Memory B cell (primary cell): ENCODE results near the gene NTRK1.

Source experiments
- ATAC-seq: fragments of 150-1000 bp; cut with Tn5 transposase; 2 replicates; pipeline ENCODE4 v1.10.0; 2021; ENCODE audit warnings: low read depth, mild to moderate bottlenecking, moderate library complexity
- DNase-seq, 2 donors: peaks; one replicate each; pipeline ENCODE4 v3.0.0; 2022; ENCODE audit warnings: low spot score in 2 of 2
- H3K27ac Mint-ChIP-seq: one replicate; pipeline ENCODE4 v1.8.0; 2022; ENCODE audit warnings: mild to moderate bottlenecking, moderate library complexity, mixed read lengths
- H3K27me3 Mint-ChIP-seq: one replicate; pipeline ENCODE4 v1.8.0; 2022; ENCODE audit warnings: mixed read lengths
- H3K36me3 Mint-ChIP-seq: one replicate; pipeline ENCODE4 v1.8.0; 2022; ENCODE audit warnings: mild to moderate bottlenecking, mixed read lengths
- H3K4me1 Mint-ChIP-seq: one replicate; pipeline ENCODE4 v1.8.0; 2022; ENCODE audit warnings: mixed read lengths
- H3K4me3 Mint-ChIP-seq: one replicate; pipeline ENCODE4 v1.8.0; 2022; ENCODE audit warnings: mild to moderate bottlenecking, moderate library complexity, mixed read lengths
- H3K9me3 Mint-ChIP-seq: one replicate; pipeline ENCODE4 v1.8.0; 2022; ENCODE audit warnings: mixed read lengths

Gene NTRK1

GRCh38 chr1:156826630-156827029 is 34.0 kb upstream of the NTRK1 start:
- Mint-ChIP-seq H3K4me1 (no peaks in the 10 kb centered on the region), H3K27ac (no peak overlapping the region), H3K36me3 (no peaks in the 10 kb centered on the region), H3K4me3 (no peak overlapping the region), H3K27me3 (peaks cover 13% of the 10 kb centered on the region), H3K9me3 (no peaks in the 10 kb centered on the region)
- DNase-seq = no peak
- ATAC-seq = no peak

- ATAC-seq (no peak), DNase-seq (no peak)
- Mint-ChIP-seq H3K27me3 (peaks cover 18% of the 10 kb centered on the region), H3K9me3 (no peaks in the 10 kb centered on the region), H3K4me3 (no peak overlapping the region), H3K36me3 (no peaks in the 10 kb centered on the region), H3K27ac (no peak overlapping the region), H3K4me1 (no peaks in the 10 kb centered on the region)
These were observed 32.1 kb upstream of the NTRK1 start for GRCh38 chr1:156828400-156829124.

- no peaks in the 10 kb centered on the region for H3K4me1 Mint-ChIP-seq
- ATAC-seq (no peak), DNase-seq (no peak)
- H3K36me3 Mint-ChIP-seq = no peaks in the 10 kb centered on the region
- no peak overlapping the region for H3K4me3 Mint-ChIP-seq
- peaks cover 36% of the 10 kb centered on the region for H3K27me3 Mint-ChIP-seq
- no peaks in the 10 kb centered on the region for H3K9me3 Mint-ChIP-seq
- no peak overlapping the region for H3K27ac Mint-ChIP-seq
These were observed 28.2 kb upstream of the NTRK1 start for GRCh38 chr1:156832434-156832833.

- Mint-ChIP-seq H3K27ac (no peak overlapping the region), H3K36me3 (no peaks in the 10 kb centered on the region), H3K9me3 (no peaks in the 10 kb centered on the region), H3K27me3 (peaks cover 35% of the 10 kb centered on the region), H3K4me1 (peaks cover under 1% of the 10 kb centered on the region), H3K4me3 (no peak overlapping the region)
- ATAC-seq = no peak
- no peak for DNase-seq
These were observed 27.1 kb upstream of the NTRK1 start for GRCh38 chr1:156833603-156834002.

DNA sequence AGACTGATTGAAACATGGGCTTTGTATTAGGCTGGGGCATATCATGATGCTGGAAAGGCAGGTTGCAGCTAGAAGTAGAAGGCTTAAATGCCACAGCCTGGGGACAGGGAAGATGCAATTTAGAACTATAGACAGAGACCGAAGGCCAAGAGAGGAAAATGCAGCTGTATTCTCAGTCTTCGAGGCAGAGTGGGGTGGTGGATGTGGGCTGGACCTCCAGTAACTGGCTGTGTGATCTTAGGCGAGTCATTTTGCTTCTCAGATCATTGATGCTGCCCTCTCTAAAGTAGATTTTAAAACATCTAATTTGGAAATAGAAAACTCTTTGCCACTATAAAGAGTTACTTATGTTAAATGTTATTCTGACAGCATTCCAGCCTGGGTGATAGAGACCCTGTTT is 26.3 kb upstream of the NTRK1 start:
- H3K36me3 Mint-ChIP-seq = no peaks in the 10 kb centered on the region
- no peak for ATAC-seq
- DNase-seq = no peak
- H3K9me3 Mint-ChIP-seq = no peaks in the 10 kb centered on the region
- H3K4me1 Mint-ChIP-seq = peaks cover 2% of the 10 kb centered on the region
- H3K4me3 Mint-ChIP-seq = no peak overlapping the region
- H3K27ac Mint-ChIP-seq = no peak overlapping the region
- H3K27me3 Mint-ChIP-seq = peaks cover 32% of the 10 kb centered on the region

DNA sequence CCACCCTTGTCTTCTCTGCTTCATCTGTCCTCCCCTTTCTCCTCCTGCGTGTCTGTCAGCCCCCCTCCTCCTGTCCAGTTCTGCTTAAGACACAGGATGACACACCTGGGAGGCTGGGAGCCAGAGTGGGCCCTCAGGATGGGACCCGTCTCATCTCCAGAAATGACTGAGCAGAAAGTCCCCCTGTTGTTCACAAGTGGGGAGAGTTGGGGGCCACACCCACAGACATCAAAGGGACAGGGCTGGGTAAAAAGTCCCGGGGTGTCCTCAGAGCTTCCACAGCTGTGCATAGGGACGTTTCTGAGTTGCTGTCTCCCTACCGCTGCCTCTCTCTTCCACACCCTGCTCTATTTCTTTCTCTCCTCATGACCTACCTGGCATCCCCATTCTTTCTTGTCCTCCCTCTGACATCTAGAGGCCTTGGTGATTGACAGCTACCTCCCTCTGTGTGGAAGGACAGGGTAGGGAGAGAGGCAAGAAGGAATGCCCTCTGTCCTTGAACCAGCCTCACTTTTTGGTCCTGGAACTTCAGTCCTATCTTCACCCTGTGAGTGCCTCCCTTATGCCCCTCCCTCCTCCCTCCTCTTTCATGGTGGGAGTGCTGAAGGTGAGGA is 24.5 kb upstream of the NTRK1 start:
- peaks cover 2% of the 10 kb centered on the region for H3K4me1 Mint-ChIP-seq
- DNase-seq (no peak), ATAC-seq (peak; percentile 19)
- no peak overlapping the region for H3K4me3 Mint-ChIP-seq
- H3K9me3 Mint-ChIP-seq = no peaks in the 10 kb centered on the region
- H3K36me3 Mint-ChIP-seq = no peaks in the 10 kb centered on the region
- no peak overlapping the region for H3K27ac Mint-ChIP-seq
- peaks cover 39% of the 10 kb centered on the region for H3K27me3 Mint-ChIP-seq

GRCh38 chr1:156836892-156837291 is 23.8 kb upstream of the NTRK1 start:
- Mint-ChIP-seq H3K27ac (no peak overlapping the region), H3K4me3 (no peak overlapping the region), H3K4me1 (peaks cover 2% of the 10 kb centered on the region), H3K27me3 (peaks cover 37% of the 10 kb centered on the region), H3K9me3 (no peaks in the 10 kb centered on the region), H3K36me3 (no peaks in the 10 kb centered on the region)
- DNase-seq (no peak), ATAC-seq (no peak)

DNA sequence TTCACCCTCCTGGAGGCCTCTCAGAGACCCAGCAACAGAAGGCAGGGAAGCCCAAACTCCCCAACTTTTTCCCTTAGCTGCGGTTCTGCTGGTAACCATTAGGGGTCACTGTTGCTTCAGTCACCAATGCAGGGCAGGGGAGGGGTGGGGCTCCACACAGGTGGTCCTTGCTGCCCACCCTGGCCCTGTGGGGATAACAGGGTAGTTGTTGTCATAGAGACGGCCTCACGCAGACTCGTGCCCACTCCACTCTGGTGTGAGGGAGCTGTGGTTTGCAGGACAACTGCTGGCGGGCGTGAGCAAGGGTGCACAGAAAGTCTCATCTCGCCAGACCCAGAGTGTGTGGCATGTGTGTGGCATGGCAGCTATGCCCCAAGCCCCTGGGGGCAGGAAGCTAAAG is 21.7 kb upstream of the NTRK1 start:
- ATAC-seq (peak; percentile 48), DNase-seq (peak; percentile 34 to 51)
- Mint-ChIP-seq H3K4me3 (no peak overlapping the region), H3K36me3 (no peaks in the 10 kb centered on the region), H3K27me3 (peaks cover 38% of the 10 kb centered on the region), H3K4me1 (peaks cover 2% of the 10 kb centered on the region), H3K9me3 (no peaks in the 10 kb centered on the region), H3K27ac (no peak overlapping the region)

DNA sequence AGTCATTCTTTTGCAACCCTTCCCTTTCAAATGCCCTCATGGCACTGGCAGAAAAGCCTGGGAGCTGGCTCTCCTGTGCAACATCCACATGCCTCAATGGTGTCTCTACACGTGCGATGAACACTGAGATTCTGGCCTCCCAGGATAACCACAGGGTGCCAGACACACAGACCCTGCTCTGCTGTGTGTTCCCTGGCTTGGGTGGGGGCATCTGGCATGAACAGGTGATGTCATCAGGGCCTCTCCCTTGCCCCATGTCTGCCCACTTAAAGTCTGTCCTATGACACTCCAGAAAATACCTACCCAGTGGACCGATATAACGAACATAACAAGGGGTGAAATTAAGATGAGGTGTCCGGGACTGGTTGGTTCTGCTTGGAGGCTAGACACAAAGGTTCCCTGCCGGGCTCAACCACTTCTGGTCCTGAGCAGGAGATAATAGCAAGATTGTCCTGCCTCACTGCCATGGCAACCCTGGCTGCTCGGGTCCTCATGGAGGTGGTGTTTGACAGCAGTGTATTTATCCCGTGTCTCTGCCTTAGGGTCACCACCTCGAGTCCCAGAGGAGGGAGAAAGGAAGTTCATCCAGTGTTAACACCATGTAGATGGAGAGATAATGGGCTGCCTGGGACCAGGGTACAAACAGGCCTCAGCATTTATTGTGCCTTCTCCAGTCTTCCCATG is 21.1 kb upstream of the NTRK1 start:
- peaks cover 36% of the 10 kb centered on the region for H3K27me3 Mint-ChIP-seq
- H3K4me3 Mint-ChIP-seq = no peak overlapping the region
- H3K27ac Mint-ChIP-seq = no peak overlapping the region
- ATAC-seq (no peak), DNase-seq (no peak)
- peaks cover 4% of the 10 kb centered on the region for H3K4me1 Mint-ChIP-seq
- H3K9me3 Mint-ChIP-seq = no peaks in the 10 kb centered on the region
- H3K36me3 Mint-ChIP-seq = no peaks in the 10 kb centered on the region

- Mint-ChIP-seq H3K9me3 (no peaks in the 10 kb centered on the region), H3K4me1 (peaks cover 4% of the 10 kb centered on the region), H3K4me3 (no peak overlapping the region), H3K27ac (no peak overlapping the region), H3K27me3 (peaks cover 35% of the 10 kb centered on the region), H3K36me3 (no peaks in the 10 kb centered on the region)
- ATAC-seq (no peak), DNase-seq (no peak)
These were observed 20.3 kb upstream of the NTRK1 start for GRCh38 chr1:156840186-156840897.

DNA sequence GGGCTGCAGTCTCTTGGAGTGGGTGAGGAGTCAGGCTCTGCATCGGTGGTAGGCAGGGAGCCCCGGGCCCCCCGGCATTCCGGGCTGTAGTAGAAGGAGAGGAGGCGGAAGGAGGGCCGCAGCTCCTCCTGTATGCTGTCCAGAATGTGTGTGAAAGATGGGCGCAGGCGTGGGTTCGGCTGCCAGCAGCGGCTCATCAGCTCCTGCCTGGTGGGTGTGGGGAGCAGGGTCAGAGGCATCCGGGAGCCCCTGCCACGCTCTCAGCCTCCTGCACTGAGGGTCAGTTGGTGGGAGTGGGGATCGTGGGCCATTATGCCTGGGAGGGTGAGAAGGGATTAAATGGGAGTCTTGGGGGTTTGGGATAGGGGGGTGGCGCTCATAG is 19.8 kb upstream of the NTRK1 start:
- no peaks in the 10 kb centered on the region for H3K36me3 Mint-ChIP-seq
- no peak overlapping the region for H3K27ac Mint-ChIP-seq
- no peak for DNase-seq
- no peak for ATAC-seq
- H3K4me3 Mint-ChIP-seq = no peak overlapping the region
- no peaks in the 10 kb centered on the region for H3K9me3 Mint-ChIP-seq
- H3K27me3 Mint-ChIP-seq = peaks cover 35% of the 10 kb centered on the region
- peaks cover 4% of the 10 kb centered on the region for H3K4me1 Mint-ChIP-seq

GRCh38 chr1:156841295-156841855 is 19.3 kb upstream of the NTRK1 start:
- ATAC-seq = no peak
- H3K27ac Mint-ChIP-seq = no peak overlapping the region
- DNase-seq = no peak
- H3K4me3 Mint-ChIP-seq = no peak overlapping the region
- no peaks in the 10 kb centered on the region for H3K9me3 Mint-ChIP-seq
- peaks cover 36% of the 10 kb centered on the region for H3K27me3 Mint-ChIP-seq
- H3K4me1 Mint-ChIP-seq = peaks cover 4% of the 10 kb centered on the region
- H3K36me3 Mint-ChIP-seq = no peaks in the 10 kb centered on the region

GRCh38 chr1:156842618-156843300 is 17.9 kb upstream of the NTRK1 start:
- no peaks in the 10 kb centered on the region for H3K36me3 Mint-ChIP-seq
- no peak overlapping the region for H3K27ac Mint-ChIP-seq
- no peaks in the 10 kb centered on the region for H3K9me3 Mint-ChIP-seq
- no peak for DNase-seq
- no peak for ATAC-seq
- no peak overlapping the region for H3K4me3 Mint-ChIP-seq
- H3K4me1 Mint-ChIP-seq = peaks cover 4% of the 10 kb centered on the region
- H3K27me3 Mint-ChIP-seq = peaks cover 33% of the 10 kb centered on the region
